WTC11 (cell line): ENCODE results near the gene FOXC2. TPM values are rescaled to one million over a fixed set of nuclear protein-coding genes. Genes with fewer than 3 reads are reported as not detected.

Source experiments
- ATAC-seq: fragments of 200-7000 bp; cut with Tn5 transposase; 2 replicates; pipeline ENCODE4 v1.10.0; 2021; ENCODE audit warnings: mild to moderate bottlenecking, moderate library complexity
- CTCF ChIA-PET: fragments of 300-600 bp; sonication (Branson Sonifier 250); formaldehyde crosslinking; loops from one replicate; lab custom pipeline; 2021; ENCODE audit warnings: antibody characterized with exemption; lab: Charles Lee
- POLR2A ChIA-PET: fragments of 350-600 bp; sonication (Branson Sonifier 250); formaldehyde crosslinking; loops from one replicate; lab custom pipeline; 2021; ENCODE audit warnings: antibody characterized with exemption; lab: Charles Lee
- DNase-seq: peaks from one replicate; pipeline ENCODE4 v3.0.0; 2021; ENCODE audit warnings: low spot score
- H3K27ac Mint-ChIP-seq: 2 replicates; pipeline ENCODE4 v1.8.0; 2021; ENCODE audit warnings: mixed read lengths
- H3K27me3 Mint-ChIP-seq: 2 replicates; pipeline ENCODE4 v1.8.0; 2021; ENCODE audit warnings: low read depth, mild to moderate bottlenecking, moderate library complexity, mixed read lengths
- H3K36me3 Mint-ChIP-seq: 2 replicates; pipeline ENCODE4 v1.8.0; 2021; ENCODE audit warnings: mixed read lengths
- H3K4me1 Mint-ChIP-seq: 2 replicates; pipeline ENCODE4 v1.8.0; 2022; ENCODE audit warnings: mixed read lengths
- H3K4me3 Mint-ChIP-seq: 2 replicates; pipeline ENCODE4 v1.8.0; 2021; ENCODE audit warnings: mild to moderate bottlenecking, moderate library complexity, mixed read lengths
- H3K9me3 Mint-ChIP-seq: 2 replicates; pipeline ENCODE4 v1.8.0; 2021; ENCODE audit warnings: mixed read lengths
- ATF1 ChIP-seq: sonication (generic); formaldehyde crosslinking; IDR thresholded peaks from 2 replicates; pipeline ENCODE4 v1.8.1; 2023; ENCODE audit warnings: mild to moderate bottlenecking, moderate library complexity, missing genetic modification reagents
- ETV6 ChIP-seq: sonication (generic); formaldehyde crosslinking; IDR thresholded peaks from 2 replicates; pipeline ENCODE4 v1.8.1; 2022; ENCODE audit warnings: mild to moderate bottlenecking, missing genetic modification reagents
- FOXK1 ChIP-seq: sonication (generic); formaldehyde crosslinking; IDR thresholded peaks from 2 replicates; pipeline ENCODE4 v1.8.0; 2022; ENCODE audit warnings: mild to moderate bottlenecking, moderate library complexity, missing genetic modification reagents
- GTF2I ChIP-seq: fragments of 250-450 bp; sonication (Bioruptor Pico); conservative IDR thresholded peaks from 2 replicates; pipeline ENCODE4 v1.4.0; 2021; ENCODE audit warnings: mild to moderate bottlenecking
- IRF2 ChIP-seq: sonication (generic); formaldehyde crosslinking; IDR thresholded peaks from 2 replicates; pipeline ENCODE4 v1.8.0; 2022; ENCODE audit warnings: low read depth, missing genetic modification reagents, borderline replicate concordance
- JAZF1 ChIP-seq: fragments of 250-450 bp; sonication (Bioruptor Pico); IDR thresholded peaks from 2 replicates; pipeline ENCODE4 v1.9.0; 2021; ENCODE audit warnings: moderate library complexity, mild to moderate bottlenecking, inconsistent platforms
- NR1H2 ChIP-seq: sonication (generic); formaldehyde crosslinking; IDR thresholded peaks from 2 replicates; pipeline ENCODE4 v1.9.0; 2021; ENCODE audit warnings: mild to moderate bottlenecking, moderate library complexity, missing genetic modification reagents
- OVOL2 ChIP-seq: fragments of 250-450 bp; sonication (Bioruptor Pico); IDR thresholded peaks from 2 replicates; pipeline ENCODE4 v1.9.0; 2021; ENCODE audit warnings: mild to moderate bottlenecking, borderline replicate concordance
- PRRX2 ChIP-seq: fragments of 250-450 bp; sonication (Bioruptor Pico); IDR thresholded peaks from 2 replicates; pipeline ENCODE4 v1.8.0; 2021; ENCODE audit warnings: mild to moderate bottlenecking
- RELA ChIP-seq: sonication (generic); formaldehyde crosslinking; IDR thresholded peaks from 2 replicates; pipeline ENCODE4 v1.8.1; 2022; ENCODE audit warnings: missing genetic modification reagents, mild to moderate bottlenecking, borderline replicate concordance
- RORB ChIP-seq: fragments of 250-450 bp; sonication (Bioruptor Pico); IDR thresholded peaks from 2 replicates; pipeline ENCODE4 v1.9.0; 2021; ENCODE audit warnings: mild to moderate bottlenecking
- ZNF263 ChIP-seq: sonication (generic); formaldehyde crosslinking; IDR thresholded peaks from 2 replicates; pipeline ENCODE4 v1.8.1; 2022; ENCODE audit warnings: low read depth, mild to moderate bottlenecking, moderate library complexity, missing genetic modification reagents
- ZNF317 ChIP-seq: sonication (generic); formaldehyde crosslinking; IDR thresholded peaks from 2 replicates; pipeline ENCODE4 v1.8.1; 2023; ENCODE audit warnings: low read depth, mild to moderate bottlenecking, moderate library complexity, missing genetic modification reagents, borderline replicate concordance
- ZNF396 ChIP-seq: fragments of 250-450 bp; sonication (Bioruptor Pico); IDR thresholded peaks from 2 replicates; pipeline ENCODE4 v1.8.0; 2021; ENCODE audit warnings: mild to moderate bottlenecking, moderate library complexity, borderline replicate concordance
- ZNF416 ChIP-seq: fragments of 250-450 bp; sonication (Bioruptor Pico); IDR thresholded peaks from 2 replicates; pipeline ENCODE4 v1.9.0; 2021; ENCODE audit warnings: mild to moderate bottlenecking, inconsistent platforms
- ZNF423 ChIP-seq: fragments of 250-450 bp; sonication (Bioruptor Pico); IDR thresholded peaks from 2 replicates; pipeline ENCODE4 v2.1.2; 2022; ENCODE audit warnings: mild to moderate bottlenecking, moderate library complexity
- ZNF671 ChIP-seq: fragments of 250-450 bp; sonication (Bioruptor Pico); IDR thresholded peaks from 2 replicates; pipeline ENCODE4 v1.8.0; 2021; ENCODE audit warnings: mild to moderate bottlenecking
- total RNA-seq: library from RNA; stranded (reverse); gene quantifications from 3 replicates; pipeline ENCODE4 v1.2.3, GENCODE V29; 2021
- TF ChIP-seq, protein P1 (sequence below): fragments of 250-450 bp; sonication (Bioruptor Pico); IDR thresholded peaks from 2 replicates; pipeline ENCODE4 v2.1.2; 2022; ENCODE audit warnings: mild to moderate bottlenecking, moderate library complexity
- TF ChIP-seq, protein P2 (sequence below): sonication (generic); formaldehyde crosslinking; IDR thresholded peaks from 2 replicates; pipeline ENCODE4 v1.8.1; 2022; ENCODE audit warnings: mild to moderate bottlenecking, missing genetic modification reagents, moderate library complexity, borderline replicate concordance
- TF ChIP-seq, protein P3 (sequence below): sonication (generic); formaldehyde crosslinking; IDR thresholded peaks from 2 replicates; pipeline ENCODE4 v1.8.1; 2023; ENCODE audit warnings: mild to moderate bottlenecking, missing genetic modification reagents
- TF ChIP-seq, protein P4 (sequence below): sonication (generic); formaldehyde crosslinking; IDR thresholded peaks from 2 replicates; pipeline ENCODE4 v1.8.1; 2023; ENCODE audit warnings: mild to moderate bottlenecking, missing genetic modification reagents
- TF ChIP-seq, protein P5 (sequence below): sonication (generic); formaldehyde crosslinking; IDR thresholded peaks from 2 replicates; pipeline ENCODE4 v1.8.0; 2023; ENCODE audit warnings: missing genetic modification reagents, mild to moderate bottlenecking, borderline replicate concordance
- TF ChIP-seq, protein P6 (sequence below): fragments of 250-450 bp; sonication (Bioruptor Pico); IDR thresholded peaks from 2 replicates; pipeline ENCODE4 v1.9.0; 2021; ENCODE audit warnings: mild to moderate bottlenecking
- TF ChIP-seq, protein P7 (sequence below): fragments of 250-450 bp; sonication (Bioruptor Pico); conservative IDR thresholded peaks from 2 replicates; pipeline ENCODE4 v1.9.0; 2021; ENCODE audit warnings: mild to moderate bottlenecking

The FOXC2 gene
- total RNA-seq, 1 experiment from 2014 or later: 0.28 TPM

DNA sequence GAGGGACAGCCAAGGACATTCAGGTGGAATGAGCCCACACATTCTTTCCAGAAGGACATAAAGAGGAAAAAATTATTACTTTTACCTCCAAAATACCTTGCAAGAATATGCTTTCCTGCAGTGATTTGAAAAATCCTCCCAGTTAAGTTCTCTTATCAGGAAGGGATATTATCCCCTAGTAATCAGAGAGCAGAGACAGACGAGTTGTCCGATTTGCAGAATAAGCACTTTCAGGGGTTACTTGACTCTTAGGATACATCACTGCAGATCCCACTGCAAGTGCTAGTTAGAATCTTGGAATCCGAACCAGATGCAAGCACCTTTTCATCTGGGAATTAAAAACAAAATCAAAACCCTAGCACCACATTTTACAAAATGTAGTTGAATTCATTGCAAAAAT lies 45.3 kb downstream of the FOXC2 start:
- TF ChIP-seq GTF2I (CRISPR knock-in tag): no peak
- TF ChIP-seq, protein P1, sequence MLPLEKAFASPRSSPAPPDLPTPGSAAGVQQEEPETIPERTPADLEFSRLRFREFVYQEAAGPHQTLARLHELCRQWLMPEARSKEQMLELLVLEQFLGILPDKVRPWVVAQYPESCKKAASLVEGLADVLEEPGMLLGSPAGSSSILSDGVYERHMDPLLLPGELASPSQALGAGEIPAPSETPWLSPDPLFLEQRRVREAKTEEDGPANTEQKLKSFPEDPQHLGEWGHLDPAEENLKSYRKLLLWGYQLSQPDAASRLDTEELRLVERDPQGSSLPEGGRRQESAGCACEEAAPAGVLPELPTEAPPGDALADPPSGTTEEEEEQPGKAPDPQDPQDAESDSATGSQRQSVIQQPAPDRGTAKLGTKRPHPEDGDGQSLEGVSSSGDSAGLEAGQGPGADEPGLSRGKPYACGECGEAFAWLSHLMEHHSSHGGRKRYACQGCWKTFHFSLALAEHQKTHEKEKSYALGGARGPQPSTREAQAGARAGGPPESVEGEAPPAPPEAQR (CRISPR knock-in tag): no peak
- TF ChIP-seq, protein P2, sequence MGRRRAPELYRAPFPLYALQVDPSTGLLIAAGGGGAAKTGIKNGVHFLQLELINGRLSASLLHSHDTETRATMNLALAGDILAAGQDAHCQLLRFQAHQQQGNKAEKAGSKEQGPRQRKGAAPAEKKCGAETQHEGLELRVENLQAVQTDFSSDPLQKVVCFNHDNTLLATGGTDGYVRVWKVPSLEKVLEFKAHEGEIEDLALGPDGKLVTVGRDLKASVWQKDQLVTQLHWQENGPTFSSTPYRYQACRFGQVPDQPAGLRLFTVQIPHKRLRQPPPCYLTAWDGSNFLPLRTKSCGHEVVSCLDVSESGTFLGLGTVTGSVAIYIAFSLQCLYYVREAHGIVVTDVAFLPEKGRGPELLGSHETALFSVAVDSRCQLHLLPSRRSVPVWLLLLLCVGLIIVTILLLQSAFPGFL (CRISPR knock-in tag): no peak
- no peak for TF ChIP-seq ZNF263 (CRISPR knock-in tag)
- no peak for TF ChIP-seq ETV6 (CRISPR knock-in tag)
- TF ChIP-seq ZNF317 (CRISPR knock-in tag): no peak
- no peak for TF ChIP-seq FOXK1 (CRISPR knock-in tag)
- TF ChIP-seq PRRX2 (CRISPR knock-in tag): no peak
- no peak for TF ChIP-seq ZNF396 (CRISPR knock-in tag)
- no peak for TF ChIP-seq ZNF671 (CRISPR knock-in tag)
- TF ChIP-seq NR1H2 (CRISPR knock-in tag): no peak
- TF ChIP-seq, protein P3, sequence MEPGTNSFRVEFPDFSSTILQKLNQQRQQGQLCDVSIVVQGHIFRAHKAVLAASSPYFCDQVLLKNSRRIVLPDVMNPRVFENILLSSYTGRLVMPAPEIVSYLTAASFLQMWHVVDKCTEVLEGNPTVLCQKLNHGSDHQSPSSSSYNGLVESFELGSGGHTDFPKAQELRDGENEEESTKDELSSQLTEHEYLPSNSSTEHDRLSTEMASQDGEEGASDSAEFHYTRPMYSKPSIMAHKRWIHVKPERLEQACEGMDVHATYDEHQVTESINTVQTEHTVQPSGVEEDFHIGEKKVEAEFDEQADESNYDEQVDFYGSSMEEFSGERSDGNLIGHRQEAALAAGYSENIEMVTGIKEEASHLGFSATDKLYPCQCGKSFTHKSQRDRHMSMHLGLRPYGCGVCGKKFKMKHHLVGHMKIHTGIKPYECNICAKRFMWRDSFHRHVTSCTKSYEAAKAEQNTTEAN (CRISPR knock-in tag): no peak
- TF ChIP-seq, protein P4, sequence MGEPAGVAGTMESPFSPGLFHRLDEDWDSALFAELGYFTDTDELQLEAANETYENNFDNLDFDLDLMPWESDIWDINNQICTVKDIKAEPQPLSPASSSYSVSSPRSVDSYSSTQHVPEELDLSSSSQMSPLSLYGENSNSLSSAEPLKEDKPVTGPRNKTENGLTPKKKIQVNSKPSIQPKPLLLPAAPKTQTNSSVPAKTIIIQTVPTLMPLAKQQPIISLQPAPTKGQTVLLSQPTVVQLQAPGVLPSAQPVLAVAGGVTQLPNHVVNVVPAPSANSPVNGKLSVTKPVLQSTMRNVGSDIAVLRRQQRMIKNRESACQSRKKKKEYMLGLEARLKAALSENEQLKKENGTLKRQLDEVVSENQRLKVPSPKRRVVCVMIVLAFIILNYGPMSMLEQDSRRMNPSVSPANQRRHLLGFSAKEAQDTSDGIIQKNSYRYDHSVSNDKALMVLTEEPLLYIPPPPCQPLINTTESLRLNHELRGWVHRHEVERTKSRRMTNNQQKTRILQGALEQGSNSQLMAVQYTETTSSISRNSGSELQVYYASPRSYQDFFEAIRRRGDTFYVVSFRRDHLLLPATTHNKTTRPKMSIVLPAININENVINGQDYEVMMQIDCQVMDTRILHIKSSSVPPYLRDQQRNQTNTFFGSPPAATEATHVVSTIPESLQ (CRISPR knock-in tag): no peak
- TF ChIP-seq IRF2: no peak
- TF ChIP-seq ZNF423 (CRISPR knock-in tag): no peak
- no peak for TF ChIP-seq ATF1 (CRISPR knock-in tag)
- peaks cover 17% of the 10 kb centered on the region for H3K4me1 Mint-ChIP-seq
- H3K27ac Mint-ChIP-seq: no peak overlapping the region
- POLR2A ChIA-PET: no interaction called here
- CTCF ChIA-PET: no interaction called here
- no peak overlapping the region for H3K4me3 Mint-ChIP-seq
- H3K27me3 Mint-ChIP-seq: no peaks in the 10 kb centered on the region; the same call in 1 of the 2 replicates
- ATAC-seq (no peak), DNase-seq (no peak)
- H3K9me3 Mint-ChIP-seq: peaks cover under 1% of the 10 kb centered on the region
- no peaks in the 10 kb centered on the region for H3K36me3 Mint-ChIP-seq

DNA sequence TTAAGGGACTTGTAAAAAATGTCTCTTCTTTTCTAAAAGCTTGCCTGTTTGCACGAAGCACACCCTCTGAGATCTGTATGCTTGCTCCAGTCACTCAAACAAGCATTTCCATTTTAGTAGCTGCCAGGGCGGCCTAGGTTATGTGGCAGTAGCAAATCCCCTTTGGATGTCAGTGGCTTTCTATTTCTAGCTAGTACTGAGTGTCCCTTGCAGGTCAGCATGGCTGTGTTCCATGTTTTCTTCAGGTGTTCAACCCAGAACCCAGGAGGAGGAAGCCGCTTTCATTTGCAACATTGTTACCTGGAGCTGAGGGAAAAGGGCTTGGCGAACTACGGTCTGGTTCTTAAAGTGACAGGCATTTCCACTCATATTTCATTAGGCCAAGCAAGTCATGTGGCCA lies 48.1 kb downstream of the FOXC2 start:
- CTCF ChIA-PET: no interaction called here
- no peak for DNase-seq
- Mint-ChIP-seq H3K27me3 (no peaks in the 10 kb centered on the region), H3K9me3 (no peaks in the 10 kb centered on the region), H3K4me1 (peaks cover 25% of the 10 kb centered on the region), H3K27ac (no peak overlapping the region), H3K36me3 (no peaks in the 10 kb centered on the region), H3K4me3 (no peak overlapping the region)
- POLR2A ChIA-PET: interaction anchor here (0.6 kb wide), 1 partner anchor 639 kb away, joined by 3 read pairs; no protein-coding TSS in a partner anchor
- ATAC-seq: no peak
- TF ChIP-seq, protein P5, sequence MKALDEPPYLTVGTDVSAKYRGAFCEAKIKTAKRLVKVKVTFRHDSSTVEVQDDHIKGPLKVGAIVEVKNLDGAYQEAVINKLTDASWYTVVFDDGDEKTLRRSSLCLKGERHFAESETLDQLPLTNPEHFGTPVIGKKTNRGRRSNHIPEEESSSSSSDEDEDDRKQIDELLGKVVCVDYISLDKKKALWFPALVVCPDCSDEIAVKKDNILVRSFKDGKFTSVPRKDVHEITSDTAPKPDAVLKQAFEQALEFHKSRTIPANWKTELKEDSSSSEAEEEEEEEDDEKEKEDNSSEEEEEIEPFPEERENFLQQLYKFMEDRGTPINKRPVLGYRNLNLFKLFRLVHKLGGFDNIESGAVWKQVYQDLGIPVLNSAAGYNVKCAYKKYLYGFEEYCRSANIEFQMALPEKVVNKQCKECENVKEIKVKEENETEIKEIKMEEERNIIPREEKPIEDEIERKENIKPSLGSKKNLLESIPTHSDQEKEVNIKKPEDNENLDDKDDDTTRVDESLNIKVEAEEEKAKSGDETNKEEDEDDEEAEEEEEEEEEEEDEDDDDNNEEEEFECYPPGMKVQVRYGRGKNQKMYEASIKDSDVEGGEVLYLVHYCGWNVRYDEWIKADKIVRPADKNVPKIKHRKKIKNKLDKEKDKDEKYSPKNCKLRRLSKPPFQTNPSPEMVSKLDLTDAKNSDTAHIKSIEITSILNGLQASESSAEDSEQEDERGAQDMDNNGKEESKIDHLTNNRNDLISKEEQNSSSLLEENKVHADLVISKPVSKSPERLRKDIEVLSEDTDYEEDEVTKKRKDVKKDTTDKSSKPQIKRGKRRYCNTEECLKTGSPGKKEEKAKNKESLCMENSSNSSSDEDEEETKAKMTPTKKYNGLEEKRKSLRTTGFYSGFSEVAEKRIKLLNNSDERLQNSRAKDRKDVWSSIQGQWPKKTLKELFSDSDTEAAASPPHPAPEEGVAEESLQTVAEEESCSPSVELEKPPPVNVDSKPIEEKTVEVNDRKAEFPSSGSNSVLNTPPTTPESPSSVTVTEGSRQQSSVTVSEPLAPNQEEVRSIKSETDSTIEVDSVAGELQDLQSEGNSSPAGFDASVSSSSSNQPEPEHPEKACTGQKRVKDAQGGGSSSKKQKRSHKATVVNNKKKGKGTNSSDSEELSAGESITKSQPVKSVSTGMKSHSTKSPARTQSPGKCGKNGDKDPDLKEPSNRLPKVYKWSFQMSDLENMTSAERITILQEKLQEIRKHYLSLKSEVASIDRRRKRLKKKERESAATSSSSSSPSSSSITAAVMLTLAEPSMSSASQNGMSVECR: no peak
- TF ChIP-seq, protein P6, sequence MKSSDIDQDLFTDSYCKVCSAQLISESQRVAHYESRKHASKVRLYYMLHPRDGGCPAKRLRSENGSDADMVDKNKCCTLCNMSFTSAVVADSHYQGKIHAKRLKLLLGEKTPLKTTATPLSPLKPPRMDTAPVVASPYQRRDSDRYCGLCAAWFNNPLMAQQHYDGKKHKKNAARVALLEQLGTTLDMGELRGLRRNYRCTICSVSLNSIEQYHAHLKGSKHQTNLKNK (CRISPR knock-in tag): no peak
- TF ChIP-seq RORB (CRISPR knock-in tag) (no peak), OVOL2 (CRISPR knock-in tag) (no peak), ZNF416 (CRISPR knock-in tag) (no peak), ZNF317 (CRISPR knock-in tag) (no peak), RELA (CRISPR knock-in tag) (no peak), JAZF1 (CRISPR knock-in tag) (no peak)
- TF ChIP-seq, protein P7, sequence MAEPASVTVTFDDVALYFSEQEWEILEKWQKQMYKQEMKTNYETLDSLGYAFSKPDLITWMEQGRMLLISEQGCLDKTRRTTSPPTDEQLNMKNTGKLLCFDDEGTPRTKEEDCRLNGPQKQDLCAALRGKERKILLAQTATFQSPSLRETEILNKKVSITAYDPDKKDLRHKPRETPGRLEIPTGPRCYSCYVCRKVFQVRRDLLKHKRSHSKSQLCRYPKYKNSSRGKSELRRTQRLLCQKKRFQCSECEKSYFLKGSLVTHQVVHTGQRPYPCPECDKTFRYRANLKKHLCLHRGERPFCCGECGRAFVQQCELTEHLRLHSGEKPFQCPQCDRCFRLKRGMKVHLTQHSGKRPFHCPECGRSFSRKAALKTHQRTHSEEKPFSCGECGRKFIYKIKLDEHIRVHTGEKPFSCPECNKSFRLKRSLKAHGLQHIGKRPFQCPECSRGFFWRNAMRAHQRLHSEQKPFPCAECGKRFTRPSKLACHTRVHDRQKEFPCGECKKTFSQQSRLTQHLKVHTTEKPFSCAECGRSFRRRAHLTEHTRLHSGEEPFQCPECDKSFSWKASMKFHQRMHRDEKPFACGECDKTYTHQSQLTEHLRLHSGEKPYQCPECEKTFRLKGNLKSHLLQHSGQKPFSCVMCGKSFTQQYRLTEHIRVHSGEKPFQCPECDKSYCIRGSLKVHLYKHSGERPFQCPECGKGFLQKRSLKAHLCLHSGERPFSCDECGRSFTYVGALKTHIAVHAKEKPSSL: no peak
